ENCODE results near the gene FGF2.
"Not testable (repeated sequence)": the region's sequence is repeated elsewhere in the genome, so short reads cannot be mapped to it uniquely, and the experiment has no call there.

Gene FGF2

DNA sequence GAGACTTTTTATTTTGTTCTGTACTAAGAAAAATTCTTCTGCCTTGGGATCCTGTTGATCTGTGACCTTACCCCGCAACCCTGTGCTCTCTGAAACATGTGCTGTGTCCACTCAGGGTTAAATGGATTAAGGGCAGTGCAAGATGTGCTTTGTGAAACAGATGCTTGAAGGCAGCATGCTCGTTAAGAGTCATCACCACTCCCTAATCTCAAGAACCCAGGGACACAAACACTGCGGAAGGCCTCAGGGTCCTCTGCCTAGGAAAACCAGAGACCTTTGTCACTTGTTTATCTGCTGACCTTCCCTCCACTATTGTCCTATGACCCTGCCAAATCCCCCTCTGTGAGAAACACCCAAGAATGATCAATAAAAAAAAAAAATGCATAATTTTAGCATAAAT, 13.8 kb upstream of the FGF2 start:
- DNase-seq (ENCODE audit: low read depth in 2 of 2), result not testable (repeated sequence)

DNA sequence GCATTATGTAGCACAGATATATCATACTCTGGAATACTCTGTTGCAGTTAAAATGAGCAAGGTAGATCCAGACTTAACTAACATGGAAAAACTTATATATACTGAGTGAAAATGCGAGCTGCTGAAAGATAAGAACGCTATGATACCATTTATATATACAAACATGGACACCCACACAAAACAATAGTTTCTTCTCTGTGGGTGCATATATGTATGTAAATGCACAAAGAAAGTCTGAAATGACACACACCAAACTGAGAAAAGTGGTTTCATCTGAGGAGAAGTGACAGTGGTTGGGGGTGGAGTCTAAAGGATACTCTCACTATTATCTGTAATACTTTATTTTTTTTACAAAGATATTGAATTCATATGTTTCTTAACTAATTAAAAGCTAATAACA, 12.2 kb upstream of the FGF2 start:
- no peak for DNase-seq (ENCODE audit: low read depth in 2 of 2)

GRCh38 chr4:122815248-122815647, 11.4 kb upstream of the FGF2 start:
- no peak for DNase-seq (ENCODE audit: low read depth in 2 of 2)

DNA sequence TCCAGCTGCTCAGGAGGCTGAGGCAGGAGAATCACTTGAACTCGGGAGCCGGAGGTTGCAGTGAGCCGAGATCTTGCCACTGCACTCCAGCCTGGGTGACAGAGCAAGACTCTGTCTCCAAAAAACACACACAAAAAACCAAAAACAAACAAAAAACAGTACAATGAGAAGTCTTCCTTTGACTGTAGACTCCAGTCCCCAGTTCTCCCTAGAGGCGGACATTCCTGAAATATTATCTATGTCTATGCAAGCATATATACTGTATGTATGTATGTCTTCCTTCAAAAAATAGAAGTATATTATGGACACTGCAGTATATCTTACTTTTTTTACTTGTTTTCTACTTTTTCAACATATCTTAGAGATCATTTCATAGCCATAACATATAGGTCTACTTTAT, 10.2 kb upstream of the FGF2 start:
- DNase-seq (ENCODE audit: low read depth in 2 of 2), result no peak

- no peak for DNase-seq (ENCODE audit: low read depth in 2 of 2)
These were observed 6.8 kb upstream of the FGF2 start for GRCh38 chr4:122819708-122820449.

- no peak for DNase-seq (ENCODE audit: low read depth in 2 of 2)
These were observed 5.5 kb upstream of the FGF2 start for GRCh38 chr4:122821092-122821491.

GRCh38 chr4:122822466-122822865, 4.2 kb upstream of the FGF2 start:
- no peak for DNase-seq (ENCODE audit: low read depth in 2 of 2)

GRCh38 chr4:122823476-122823875, 3.2 kb upstream of the FGF2 start:
- no peak for DNase-seq (ENCODE audit: low read depth in 2 of 2)

GRCh38 chr4:122824616-122825015, 2.0 kb upstream of the FGF2 start:
- no peak for DNase-seq (ENCODE audit: low read depth in 2 of 2)

DNA sequence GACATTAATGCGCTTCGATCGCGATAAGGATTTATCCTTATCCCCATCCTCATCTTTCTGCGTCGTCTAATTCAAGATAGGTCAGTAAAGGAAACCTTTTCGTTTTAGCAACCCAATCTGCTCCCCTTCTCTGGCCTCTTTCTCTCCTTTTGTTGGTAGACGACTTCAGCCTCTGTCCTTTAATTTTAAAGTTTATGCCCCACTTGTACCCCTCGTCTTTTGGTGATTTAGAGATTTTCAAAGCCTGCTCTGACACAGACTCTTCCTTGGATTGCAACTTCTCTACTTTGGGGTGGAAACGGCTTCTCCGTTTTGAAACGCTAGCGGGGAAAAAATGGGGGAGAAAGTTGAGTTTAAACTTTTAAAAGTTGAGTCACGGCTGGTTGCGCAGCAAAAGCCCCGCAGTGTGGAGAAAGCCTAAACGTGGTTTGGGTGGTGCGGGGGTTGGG, 528 bp upstream of the FGF2 start:
- no peak for DNase-seq (ENCODE audit: low read depth in 2 of 2)

DNA sequence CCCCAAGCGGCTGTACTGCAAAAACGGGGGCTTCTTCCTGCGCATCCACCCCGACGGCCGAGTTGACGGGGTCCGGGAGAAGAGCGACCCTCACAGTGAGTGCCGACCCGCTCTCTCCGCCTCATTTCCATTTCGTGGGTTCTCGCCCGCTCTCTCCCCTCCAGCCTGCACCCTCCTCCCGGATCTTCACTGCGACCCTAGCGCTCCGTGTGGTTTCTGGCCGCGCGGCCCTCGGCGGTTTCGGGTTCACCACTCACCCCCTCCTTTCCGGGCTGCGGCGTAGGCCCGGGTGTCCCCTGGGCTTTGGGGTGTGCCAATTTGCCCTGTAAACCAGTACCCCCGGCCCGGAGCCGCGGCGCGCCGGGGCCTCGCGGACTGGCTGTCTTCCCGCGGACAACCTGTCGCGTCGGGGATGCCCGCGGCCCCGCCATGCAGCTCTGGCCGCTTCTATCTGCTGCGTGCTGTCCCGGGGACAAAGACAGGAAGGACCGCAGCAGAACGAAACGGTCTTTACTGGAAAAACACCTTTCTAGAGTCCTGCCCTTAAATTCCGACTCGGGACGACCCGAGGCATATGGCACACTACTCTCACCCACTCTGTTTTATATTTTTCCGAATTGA, 737 bp downstream of the FGF2 start:
- DNase-seq (ENCODE audit: low read depth in 2 of 2), result no peak

- peak in 1 of 2 donors; percentile 12 for DNase-seq (ENCODE audit: low read depth in 2 of 2)
These were observed 1.4 kb downstream of the FGF2 start for GRCh38 chr4:122827879-122828601.

DNA sequence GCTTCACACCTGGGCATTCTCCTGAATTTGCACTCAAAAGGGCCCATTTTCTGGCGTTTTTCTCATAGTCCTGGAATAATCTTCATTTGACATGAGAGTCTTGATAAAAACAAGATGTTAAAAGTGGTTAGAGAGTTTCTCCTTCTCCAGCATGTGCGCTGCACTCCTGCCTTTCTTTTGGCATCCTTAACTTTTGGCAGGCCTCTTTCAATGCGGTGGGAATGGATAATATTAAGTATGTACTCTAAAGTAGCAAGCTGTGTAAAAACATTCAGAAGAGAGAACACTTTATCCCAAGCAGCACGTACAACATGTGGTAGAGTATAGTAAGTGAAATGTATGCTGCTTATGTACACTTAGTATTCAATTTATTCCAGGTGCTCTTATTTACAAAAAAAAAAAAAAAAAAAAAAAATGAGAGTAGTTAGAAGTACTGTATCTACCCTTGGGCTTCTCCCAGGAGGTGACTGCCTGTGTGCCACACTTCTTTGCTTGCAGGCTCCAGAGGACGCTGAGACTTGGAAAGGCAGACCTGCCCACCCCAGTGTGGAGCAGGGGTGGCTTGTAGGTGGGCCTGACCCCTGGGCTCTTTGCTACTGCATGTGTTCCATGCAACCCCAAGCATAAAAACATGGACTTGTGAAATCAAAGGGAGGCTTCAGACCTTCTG, 3.9 kb downstream of the FGF2 start:
- DNase-seq (ENCODE audit: low read depth in 2 of 2), result no peak

- DNase-seq (ENCODE audit: low read depth in 2 of 2), result no peak
These were observed 5.0 kb downstream of the FGF2 start for GRCh38 chr4:122831515-122832196.

DNA sequence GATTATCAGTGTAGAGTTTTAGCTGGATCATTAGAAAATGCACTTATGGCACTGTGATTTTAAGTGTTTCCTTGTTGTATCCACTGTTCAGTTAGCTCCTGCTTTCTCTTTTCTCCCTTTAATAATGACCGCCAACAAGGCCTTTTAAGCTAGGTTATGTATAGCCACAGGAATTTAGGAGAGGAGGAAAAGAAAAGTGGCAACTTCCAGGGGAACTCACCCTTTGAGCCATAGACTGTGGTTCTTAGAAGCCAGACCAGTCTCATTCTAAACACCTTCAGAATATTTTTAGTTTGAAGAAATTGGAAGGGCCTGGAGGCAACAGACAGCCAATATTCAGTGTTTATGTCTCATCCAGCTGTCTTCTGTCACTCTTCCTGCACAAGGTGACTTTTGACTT, 6.1 kb downstream of the FGF2 start:
- no peak for DNase-seq (ENCODE audit: low read depth in 2 of 2)

GRCh38 chr4:122833999-122834398, 7.4 kb downstream of the FGF2 start:
- DNase-seq (ENCODE audit: low read depth in 2 of 2), result no peak

GRCh38 chr4:122836941-122837340, 10.3 kb downstream of the FGF2 start:
- DNase-seq (ENCODE audit: low read depth in 2 of 2), result no peak

- DNase-seq (ENCODE audit: low read depth in 2 of 2), result no peak
These were observed 11.4 kb downstream of the FGF2 start for GRCh38 chr4:122838034-122838433.

- DNase-seq (ENCODE audit: low read depth in 2 of 2), result no peak
These were observed 15.8 kb downstream of the FGF2 start for GRCh38 chr4:122842392-122842791.

GRCh38 chr4:122842984-122843531, 16.4 kb downstream of the FGF2 start:
- no peak for DNase-seq (ENCODE audit: low read depth in 2 of 2)

DNA sequence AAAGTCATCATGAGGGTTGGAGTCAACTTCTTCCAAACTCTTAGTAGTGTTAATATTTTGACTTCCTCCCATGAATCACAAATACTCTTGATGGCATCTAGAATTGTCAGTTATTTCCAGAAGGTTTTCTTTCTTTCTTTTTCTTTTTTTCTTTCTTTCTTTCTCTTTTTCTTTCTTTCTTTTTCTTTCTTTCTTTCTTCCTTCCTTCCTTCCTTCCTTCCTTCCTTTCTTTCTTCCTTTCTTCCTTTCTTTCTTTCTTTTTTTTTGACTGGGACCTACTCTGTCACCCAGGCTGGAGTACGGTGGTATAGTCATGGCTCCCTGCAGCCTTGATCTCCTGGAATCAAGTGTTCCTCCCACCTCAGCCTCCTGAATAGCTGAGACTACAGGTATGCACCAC, 17.8 kb downstream of the FGF2 start:
- DNase-seq (ENCODE audit: low read depth in 2 of 2), result not testable (repeated sequence)

Measured in activated CD4-positive, alpha-beta T cell treated with anti-CD3 and anti-CD28 coated beads for 24 hours (primary cell).